ENCODE data around the gene UTP11.
"Not testable (repeated sequence)": the region's sequence is repeated elsewhere in the genome, so short reads cannot be mapped to it uniquely, and the experiment has no call there.

The UTP11 gene

DNA sequence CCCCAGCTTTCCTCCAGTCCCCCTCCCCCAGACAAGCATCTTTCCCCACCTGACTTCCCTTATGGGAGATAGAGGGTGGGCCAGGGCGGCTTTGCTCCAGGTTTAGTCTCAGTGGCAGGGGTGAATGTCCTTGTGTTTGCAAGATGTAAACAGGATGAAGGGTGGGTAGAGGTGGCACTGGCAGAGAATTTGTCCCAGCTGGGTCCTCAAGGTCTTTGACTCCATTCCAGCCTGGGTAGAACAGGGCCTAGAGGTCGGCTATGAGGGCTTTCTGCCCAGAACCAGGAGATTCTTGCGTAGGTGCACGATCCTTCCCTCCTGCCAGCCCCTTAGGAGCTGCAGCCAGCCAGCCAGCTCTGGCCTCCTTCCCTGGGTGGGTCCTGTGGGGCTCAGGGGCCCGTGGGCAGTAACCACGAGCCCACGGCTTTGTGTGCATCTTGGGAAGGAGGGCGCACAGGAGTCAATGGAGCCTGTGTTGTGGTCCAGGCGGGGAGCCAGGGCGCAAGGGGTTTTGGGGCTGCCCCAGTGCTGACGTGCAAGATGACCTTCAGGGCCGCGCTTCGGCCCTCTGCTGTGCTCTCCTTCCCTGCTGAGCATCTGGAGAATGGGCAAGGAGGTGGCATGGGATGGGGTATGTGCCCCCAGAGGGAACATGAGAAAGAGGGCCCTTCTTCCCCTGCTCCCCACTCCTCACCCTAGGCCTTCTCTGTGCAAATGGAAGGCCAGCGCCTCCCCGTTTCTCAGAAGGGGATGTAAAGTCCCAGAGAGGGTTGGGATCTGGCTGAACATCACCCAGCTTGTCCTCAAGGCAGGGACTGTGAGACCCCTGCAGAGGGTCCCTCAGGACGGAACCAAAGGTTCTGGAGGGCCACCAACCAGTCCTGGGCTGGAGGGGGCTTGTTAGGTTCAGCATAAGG lies 18.3 kb downstream of the UTP11 start:
- Mint-ChIP-seq H3K4me3 (no peak overlapping the region), H3K9me3 (no peaks in the 10 kb centered on the region), H3K27ac (peak overlapping the region; percentile 68), H3K4me1 (peaks cover 53% of the 10 kb centered on the region), H3K36me3 (peaks cover 1% of the 10 kb centered on the region), H3K27me3 (peaks cover 18% of the 10 kb centered on the region)
- ATAC-seq = no peak

DNA sequence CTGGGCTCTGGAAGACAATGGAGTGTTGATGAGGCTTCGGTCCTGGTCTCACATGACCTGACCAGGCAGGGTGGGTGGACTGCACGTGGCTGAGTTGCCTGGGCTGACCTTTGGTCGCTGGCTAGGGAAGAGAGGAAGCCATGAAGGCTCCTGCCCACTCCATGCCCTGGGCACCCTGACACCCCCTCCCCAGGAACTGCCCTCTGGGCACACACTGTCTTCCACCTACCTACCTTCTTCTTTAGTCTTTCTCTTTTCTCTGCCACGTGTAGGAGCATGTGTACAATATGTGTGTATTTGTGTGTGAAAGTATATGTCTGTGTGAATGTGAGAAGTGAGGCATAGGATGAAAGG lies 19.0 kb downstream of the UTP11 start:
- H3K36me3 Mint-ChIP-seq = no peaks in the 10 kb centered on the region
- no peak overlapping the region for H3K27ac Mint-ChIP-seq
- H3K4me3 Mint-ChIP-seq = no peak overlapping the region
- peaks cover 50% of the 10 kb centered on the region for H3K4me1 Mint-ChIP-seq
- no peak for ATAC-seq
- no peaks in the 10 kb centered on the region for H3K9me3 Mint-ChIP-seq
- H3K27me3 Mint-ChIP-seq = peaks cover 24% of the 10 kb centered on the region

DNA sequence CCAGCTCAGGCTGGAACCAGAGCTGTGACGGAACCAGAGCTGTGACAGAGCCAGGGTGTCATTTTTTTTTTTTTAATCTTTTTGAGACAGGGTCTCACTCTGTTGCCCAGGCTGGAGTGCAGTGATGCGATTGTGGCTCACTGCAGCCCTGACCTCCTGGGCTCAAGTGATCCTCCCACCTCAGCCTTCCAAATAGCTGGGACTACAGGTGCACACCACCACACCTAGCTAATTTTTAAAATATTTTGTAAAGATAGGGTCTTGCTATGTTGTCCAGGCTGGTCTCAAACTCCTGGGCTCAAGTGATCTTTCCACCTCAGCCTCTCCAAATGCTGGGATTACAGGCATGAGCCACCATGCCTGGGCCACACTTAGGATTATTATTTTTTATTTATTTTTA lies 20.5 kb downstream of the UTP11 start:
- Mint-ChIP-seq H3K4me1 (peaks cover 34% of the 10 kb centered on the region), H3K27me3 (peaks cover 29% of the 10 kb centered on the region)
- H3K4me3 Mint-ChIP-seq, H3K36me3 Mint-ChIP-seq, H3K27ac Mint-ChIP-seq, H3K9me3 Mint-ChIP-seq, ATAC-seq: not testable (repeated sequence)

DNA sequence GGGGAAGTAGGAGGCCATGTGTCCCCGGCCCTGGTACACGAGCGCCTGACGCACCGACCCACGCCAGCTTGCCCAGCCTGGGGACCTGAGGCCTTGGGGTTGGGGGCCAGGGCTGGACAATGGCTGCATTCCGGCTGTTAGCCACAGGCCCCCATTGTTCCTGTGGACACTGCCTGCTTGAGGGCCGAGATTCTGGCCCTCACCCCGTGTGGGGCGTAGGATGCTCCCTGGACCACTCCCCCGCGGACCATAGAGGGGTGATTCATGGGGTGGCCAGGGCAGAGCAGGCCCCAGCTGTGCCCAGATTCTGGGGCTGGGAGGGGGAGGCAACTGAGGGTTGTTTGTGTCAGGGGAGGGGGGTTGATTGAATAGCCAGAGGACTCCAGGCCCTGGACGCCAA lies 22.3 kb downstream of the UTP11 start:
- no peak overlapping the region for H3K4me3 Mint-ChIP-seq
- no peak overlapping the region for H3K27ac Mint-ChIP-seq
- H3K4me1 Mint-ChIP-seq = peaks cover 16% of the 10 kb centered on the region
- ATAC-seq = no peak
- H3K9me3 Mint-ChIP-seq = no peaks in the 10 kb centered on the region
- H3K36me3 Mint-ChIP-seq = no peaks in the 10 kb centered on the region
- peaks cover 44% of the 10 kb centered on the region for H3K27me3 Mint-ChIP-seq

DNA sequence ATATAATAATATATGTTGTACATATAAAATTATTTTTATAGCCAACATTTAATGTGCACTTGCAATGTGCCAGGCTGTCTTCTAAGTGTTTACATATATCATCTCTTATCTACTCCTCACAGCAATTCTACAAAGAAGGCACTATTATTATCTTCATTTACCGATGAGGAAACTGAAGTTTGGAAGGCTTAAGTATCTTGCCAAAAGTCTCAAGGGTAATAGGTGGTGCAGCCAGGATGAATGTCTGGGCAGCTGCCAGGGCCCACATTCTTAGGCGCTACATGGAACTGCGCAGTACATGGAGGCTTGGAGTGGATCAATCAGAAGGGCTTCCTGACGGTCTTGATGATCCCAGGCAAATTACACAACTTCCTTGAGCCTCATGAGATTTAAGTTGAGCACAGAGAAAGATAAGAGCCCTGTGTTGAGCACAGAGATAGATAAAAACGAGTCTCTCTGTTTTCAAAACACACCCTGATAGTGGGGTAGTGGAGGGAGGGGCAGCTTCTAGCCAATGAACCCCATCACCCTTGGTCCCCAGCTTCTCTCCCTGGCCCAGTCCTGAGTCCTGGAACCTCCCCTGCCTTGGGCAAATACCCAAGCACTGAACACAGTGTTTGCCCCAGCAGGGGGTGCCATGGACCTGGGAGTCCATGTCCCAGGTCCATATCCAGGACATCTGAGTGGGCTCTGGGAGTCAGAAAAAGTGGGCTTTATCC lies 24.8 kb downstream of the UTP11 start:
- Mint-ChIP-seq H3K36me3 (no peaks in the 10 kb centered on the region), H3K27ac (no peak overlapping the region), H3K4me3 (no peak overlapping the region), H3K9me3 (no peaks in the 10 kb centered on the region), H3K4me1 (no peaks in the 10 kb centered on the region), H3K27me3 (peaks cover 65% of the 10 kb centered on the region)
- ATAC-seq = no peak

DNA sequence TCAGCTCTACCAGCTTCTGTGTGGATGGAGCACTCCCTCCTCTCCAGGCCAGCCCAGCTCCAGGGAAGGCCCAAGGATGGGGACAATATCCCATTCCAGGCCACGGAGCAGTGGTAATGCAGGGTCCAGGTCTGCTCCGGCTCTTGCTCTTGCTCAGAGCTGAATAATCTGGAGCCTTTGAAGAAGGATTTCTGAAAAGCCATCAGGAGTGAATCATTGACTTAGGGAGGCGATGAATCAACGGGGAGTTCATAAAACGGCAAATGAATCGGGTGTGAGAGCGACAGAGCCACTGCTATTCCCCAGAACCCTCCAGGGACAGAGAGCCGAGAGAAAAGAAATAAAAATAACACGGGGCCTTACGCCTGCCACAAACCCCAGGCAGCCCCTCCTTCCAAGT lies 26.3 kb downstream of the UTP11 start:
- H3K4me1 Mint-ChIP-seq = peaks cover 6% of the 10 kb centered on the region

DNA sequence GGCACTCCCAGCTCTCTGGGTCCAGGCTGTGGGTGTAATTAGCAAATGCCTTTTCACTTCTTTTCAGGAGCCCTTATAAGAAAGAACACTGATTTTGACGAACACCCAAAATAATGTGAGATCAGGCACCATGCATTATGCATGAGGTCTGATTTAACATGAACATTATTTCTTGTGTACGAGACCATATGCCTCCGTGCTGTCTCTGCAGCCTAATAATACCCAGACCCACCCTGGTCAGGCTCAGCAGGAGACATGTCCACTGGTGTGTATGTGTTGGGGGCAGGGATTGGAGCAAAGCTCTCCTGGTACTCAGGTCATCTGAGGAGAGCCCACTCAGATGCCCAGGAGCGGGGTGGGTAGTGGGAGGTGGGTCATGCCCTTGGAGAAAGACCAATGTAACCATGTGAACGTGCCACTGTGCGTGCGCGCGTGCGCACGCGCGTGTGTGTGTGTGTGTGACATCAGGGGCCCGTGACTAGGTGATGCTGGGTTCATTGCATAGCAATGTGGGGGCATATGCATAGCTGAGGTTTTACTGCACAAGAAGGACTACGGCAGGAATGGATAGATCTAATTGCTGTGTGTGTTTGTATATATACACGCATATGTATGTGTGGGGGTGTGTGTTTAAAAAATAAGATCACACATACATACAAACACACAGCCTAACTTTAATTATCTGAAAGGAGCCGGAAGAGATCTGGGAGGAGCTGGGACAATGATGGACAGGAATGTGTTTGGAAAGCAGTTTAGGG lies 27.0 kb downstream of the UTP11 start:
- no peak for ATAC-seq
- no peaks in the 10 kb centered on the region for H3K9me3 Mint-ChIP-seq
- peaks cover 12% of the 10 kb centered on the region for H3K4me1 Mint-ChIP-seq
- H3K27ac Mint-ChIP-seq = no peak overlapping the region
- no peak overlapping the region for H3K4me3 Mint-ChIP-seq
- H3K27me3 Mint-ChIP-seq = peaks cover 75% of the 10 kb centered on the region
- no peaks in the 10 kb centered on the region for H3K36me3 Mint-ChIP-seq

More for the DNA sequence above, 26.3 kb downstream of the UTP11 start:
- Mint-ChIP-seq H3K27ac (no peak overlapping the region), H3K9me3 (no peaks in the 10 kb centered on the region), H3K36me3 (no peaks in the 10 kb centered on the region), H3K4me3 (no peak overlapping the region), H3K27me3 (peaks cover 75% of the 10 kb centered on the region)
- no peak for ATAC-seq

DNA sequence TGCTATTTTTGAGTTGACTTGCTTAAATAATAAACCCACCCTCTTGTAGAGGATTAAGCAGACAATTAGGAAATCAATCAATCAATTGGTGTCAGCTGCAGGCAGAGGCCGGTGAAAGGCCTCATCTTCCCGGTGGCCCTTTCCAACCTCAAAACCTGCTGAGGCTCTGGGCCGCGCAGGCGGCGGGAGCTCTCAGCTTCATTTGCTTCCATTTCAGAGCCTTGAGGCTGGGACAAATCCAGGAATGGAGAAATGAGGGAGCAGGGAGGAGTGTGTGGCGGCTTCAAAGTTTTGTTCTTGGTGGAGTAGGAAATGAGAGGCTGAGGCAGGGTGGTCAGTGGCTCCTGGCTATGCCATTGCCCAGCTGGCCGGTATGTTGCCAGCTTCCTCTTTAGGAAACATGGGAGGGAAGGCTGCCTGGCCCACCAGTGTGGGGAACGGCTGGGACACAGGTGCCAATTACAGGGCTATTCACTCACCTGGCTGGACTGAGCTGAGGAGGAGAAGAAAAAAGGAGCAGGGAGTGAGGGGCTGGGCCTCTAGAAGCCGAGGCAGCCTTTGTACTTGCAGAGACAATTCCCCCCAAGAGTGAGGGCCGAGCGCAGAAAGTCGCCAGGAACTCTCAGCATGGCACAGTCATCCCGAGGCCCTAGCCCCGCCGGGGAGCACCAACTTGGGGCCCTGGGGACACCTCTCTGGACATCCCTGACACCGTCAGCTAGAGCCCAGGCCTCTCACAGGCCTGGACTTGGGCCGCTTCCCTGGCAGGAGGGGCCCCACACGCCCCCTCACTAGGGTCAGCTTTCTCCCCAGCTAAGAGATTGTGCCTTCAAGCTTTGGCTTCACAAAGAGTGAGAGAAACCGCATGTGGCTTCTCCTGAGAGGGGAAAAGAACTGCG lies 29.7 kb downstream of the UTP11 start:
- no peak for ATAC-seq
- Mint-ChIP-seq H3K36me3 (no peaks in the 10 kb centered on the region), H3K4me3 (no peak overlapping the region), H3K27ac (no peak overlapping the region), H3K9me3 (no peaks in the 10 kb centered on the region), H3K27me3 (peaks cover 63% of the 10 kb centered on the region), H3K4me1 (peaks cover 18% of the 10 kb centered on the region)

DNA sequence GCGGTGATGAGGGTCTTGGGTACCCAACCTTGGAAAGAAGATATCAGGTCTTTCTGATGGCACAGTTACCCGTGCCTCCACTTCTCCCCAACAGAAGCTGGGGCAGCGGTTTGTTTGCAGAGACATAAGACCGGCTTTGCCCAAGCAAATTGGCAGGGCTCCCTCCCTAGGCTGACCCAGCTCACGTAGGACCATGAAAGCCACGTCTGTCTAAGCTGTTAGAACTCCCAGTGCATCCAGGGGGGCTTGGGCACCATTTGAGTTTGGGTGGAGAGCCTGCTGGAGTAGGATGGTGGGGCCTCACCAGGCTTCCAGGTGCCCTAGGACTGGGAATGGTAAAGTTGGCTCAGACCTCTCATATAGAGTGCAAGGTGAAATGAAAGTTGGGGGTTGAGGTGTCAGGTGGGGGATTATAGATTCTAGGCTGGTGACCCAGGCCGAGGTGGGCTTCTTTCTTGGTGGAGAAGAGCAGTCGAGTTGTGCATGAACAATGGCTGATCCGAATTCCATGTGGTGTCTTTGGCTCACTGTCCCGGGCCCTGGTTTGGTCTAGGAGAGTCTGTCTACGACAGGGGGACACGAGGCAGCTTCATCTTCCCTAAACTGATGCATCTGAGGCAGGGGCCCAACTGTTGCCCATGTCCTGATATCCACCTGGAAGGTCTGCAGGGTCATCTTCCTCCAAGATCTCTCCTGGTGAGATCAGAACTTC lies 30.7 kb downstream of the UTP11 start:
- ATAC-seq = no peak
- no peaks in the 10 kb centered on the region for H3K9me3 Mint-ChIP-seq
- peak overlapping the region; percentile 4 for H3K4me3 Mint-ChIP-seq
- H3K27ac Mint-ChIP-seq = no peak overlapping the region
- no peaks in the 10 kb centered on the region for H3K36me3 Mint-ChIP-seq
- peaks cover 63% of the 10 kb centered on the region for H3K27me3 Mint-ChIP-seq
- H3K4me1 Mint-ChIP-seq = peaks cover 28% of the 10 kb centered on the region

DNA sequence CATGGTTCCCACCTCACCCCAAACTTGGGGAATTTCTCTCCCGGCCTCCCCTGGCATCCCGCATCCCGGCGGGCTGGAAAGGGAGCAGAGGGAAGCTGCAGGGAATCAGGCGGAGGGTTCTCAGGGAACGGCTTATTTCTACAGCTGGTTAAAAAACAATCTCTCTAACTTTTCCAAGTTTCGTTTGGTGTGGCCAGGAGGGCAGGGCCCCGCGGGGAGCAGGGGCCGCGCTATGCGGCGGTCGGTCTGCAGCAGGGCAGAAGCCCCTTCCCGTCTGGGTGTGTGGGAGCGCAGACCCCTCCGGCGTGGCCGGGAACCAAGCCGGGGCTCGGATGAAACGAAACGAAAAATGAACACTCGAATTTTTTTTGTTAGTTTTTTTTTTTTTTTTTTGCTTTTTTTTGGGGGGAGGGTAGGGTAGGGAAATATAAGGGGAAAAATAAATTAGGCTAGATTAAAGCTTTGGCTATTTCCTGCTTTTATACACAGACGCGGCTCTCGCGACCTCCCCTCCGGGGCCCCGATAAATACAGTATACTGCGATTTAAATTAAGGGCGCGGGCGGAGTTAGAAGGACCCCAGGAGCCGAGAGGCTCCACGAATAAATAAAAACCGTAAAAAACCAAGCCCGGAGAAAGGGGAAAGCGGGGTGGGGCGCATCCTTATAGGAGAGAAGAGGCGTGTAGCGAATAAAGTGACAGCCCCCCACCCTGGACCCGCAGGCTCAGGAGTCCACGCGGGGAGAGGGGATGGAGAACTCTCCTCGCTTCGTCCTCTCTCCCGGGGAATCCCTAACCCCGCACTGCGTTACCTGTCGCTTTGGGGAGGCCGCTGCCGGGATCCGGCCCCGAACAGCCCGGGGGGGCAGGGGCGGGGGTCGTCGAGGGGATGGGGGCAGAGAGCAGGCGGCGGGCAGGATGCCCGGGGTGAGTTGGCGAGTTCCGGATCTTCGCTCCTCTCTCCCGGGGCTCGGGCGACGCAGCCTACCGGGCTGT lies 32.0 kb downstream of the UTP11 start:
- Mint-ChIP-seq H3K27me3 (peaks cover 52% of the 10 kb centered on the region), H3K27ac (peak overlapping the region; percentile 50), H3K4me3 (peak overlapping the region; percentile 81), H3K9me3 (no peaks in the 10 kb centered on the region), H3K36me3 (no peaks in the 10 kb centered on the region), H3K4me1 (peaks cover 29% of the 10 kb centered on the region)
- no peak for ATAC-seq

DNA sequence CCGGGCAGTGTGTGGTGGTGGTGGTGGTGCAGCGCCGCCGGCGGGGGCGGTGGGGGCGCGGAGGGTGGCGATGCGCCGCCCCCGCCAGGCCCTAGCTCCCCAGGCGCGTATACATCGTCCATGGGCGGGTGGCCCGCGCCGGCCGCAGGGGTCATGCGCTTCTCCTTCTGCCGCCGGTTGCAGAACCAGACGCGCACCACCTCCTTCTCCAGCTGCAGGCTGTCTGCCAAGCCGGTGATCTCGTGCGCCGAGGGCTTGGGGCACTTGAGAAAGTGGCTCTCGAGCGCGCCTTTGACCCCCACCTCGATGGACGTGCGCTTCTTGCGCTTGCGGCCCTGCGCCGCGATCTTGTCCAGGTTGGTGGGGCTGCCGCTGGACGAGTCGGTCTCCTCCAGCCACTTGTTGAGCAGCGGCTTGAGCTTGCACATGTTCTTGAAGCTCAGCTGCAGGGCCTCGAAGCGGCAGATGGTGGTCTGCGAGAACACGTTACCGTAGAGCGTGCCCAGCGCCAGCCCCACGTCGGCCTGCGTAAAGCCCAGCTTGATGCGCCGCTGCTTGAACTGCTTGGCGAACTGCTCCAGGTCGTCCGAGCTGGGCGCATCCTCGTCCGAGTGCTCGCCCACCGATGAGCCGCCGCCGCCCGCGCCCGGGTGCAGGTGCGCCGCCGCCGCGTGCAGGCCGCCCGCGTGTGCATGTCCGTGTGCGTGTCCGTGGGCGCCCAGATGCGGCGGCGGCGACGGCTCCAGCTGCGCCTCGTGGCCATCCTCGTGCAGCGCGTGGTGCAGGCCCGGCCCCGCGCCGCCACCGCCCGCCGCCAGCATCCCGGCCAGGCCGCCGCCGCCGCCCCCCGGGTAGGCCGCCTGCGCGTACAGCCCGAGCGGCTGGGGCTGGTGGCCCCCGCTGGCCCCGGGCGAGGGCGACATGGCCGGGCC lies 33.1 kb downstream of the UTP11 start:
- peak; percentile 1 for ATAC-seq
- H3K36me3 Mint-ChIP-seq = no peaks in the 10 kb centered on the region
- peak overlapping the region; percentile 41 for H3K4me3 Mint-ChIP-seq
- no peak overlapping the region for H3K27ac Mint-ChIP-seq
- no peaks in the 10 kb centered on the region for H3K9me3 Mint-ChIP-seq
- peaks cover 40% of the 10 kb centered on the region for H3K27me3 Mint-ChIP-seq
- peaks cover 39% of the 10 kb centered on the region for H3K4me1 Mint-ChIP-seq

DNA sequence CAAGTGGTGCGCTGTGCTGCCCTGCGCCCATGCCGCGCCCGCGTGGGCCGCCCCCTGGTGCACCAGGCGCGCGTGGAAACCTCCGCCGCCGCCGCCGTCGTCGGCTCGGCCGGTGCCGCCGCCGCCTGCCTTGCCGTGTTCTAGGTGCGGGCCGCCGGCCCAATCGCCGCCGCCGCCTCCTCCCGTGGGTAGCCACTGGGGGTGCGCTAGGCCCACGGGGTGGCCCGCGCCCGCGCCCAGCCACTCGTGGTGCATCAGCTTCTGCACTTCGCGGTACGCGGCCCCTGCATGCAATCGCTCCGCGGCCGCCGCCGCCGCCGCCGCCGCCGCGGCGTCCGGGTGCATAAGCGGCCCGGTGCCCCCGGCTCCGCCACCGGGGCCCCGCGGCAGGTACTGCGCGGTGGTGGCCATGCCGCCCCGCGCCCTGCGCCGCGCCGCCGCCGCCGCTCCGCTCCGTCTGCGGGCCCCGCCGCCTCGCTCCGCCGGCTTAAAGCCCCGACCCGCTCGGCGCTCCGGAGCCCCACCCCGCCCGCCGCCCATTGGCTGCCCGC lies 33.9 kb downstream of the UTP11 start, which contains the start of gene POU3F1:
TSS of gene POU3F1 (minus strand) at position 461 of the 551 bp plus-strand sequence. CDS start at position 411, 50 bp downstream.
- peak; percentile 11 for ATAC-seq
- H3K4me1 Mint-ChIP-seq = peaks cover 46% of the 10 kb centered on the region
- H3K9me3 Mint-ChIP-seq = no peaks in the 10 kb centered on the region
- H3K27me3 Mint-ChIP-seq = peaks cover 37% of the 10 kb centered on the region
- H3K27ac Mint-ChIP-seq = peak within 1 kb of the TSS; percentile 18
- H3K4me3 Mint-ChIP-seq = peak within 1 kb of the TSS; percentile 85
- no peaks in the 10 kb centered on the region for H3K36me3 Mint-ChIP-seq

Measured in stimulated activated memory B cell treated with anti-CD40 and anti-IgM and Interleukin-4, amounts not matched to agents 10 μg/mL and 1 μg/mL and 100 μg/mL, for 72 hours (primary cell).